T-cell (primary cell): ENCODE results near the gene ITPKA. TPM values are rescaled to one million over a fixed set of nuclear protein-coding genes. Genes with fewer than 3 reads are reported as not detected.
A peak's percentile ranks its signal among the peaks of the same experiment; 100 is the strongest.
"Not testable (repeated sequence)": the region's sequence is repeated elsewhere in the genome, so short reads cannot be mapped to it uniquely, and the experiment has no call there.

Experiments
- ATAC-seq, 4 experiments: fragments of 200-7000 bp in 3 of 4; fragments of 150-1000 bp in 1 of 4; cut with Tn5 transposase; replicated peaks in 1 of 4; 1 replicate in 3 of 4; 2 replicates in 1 of 4; pipeline ENCODE4 v1.10.0; 2021; ENCODE audit warnings: moderate library complexity in 3 of 4, mild to moderate bottlenecking in 2 of 4, moderate number of reproducible peaks in 1 of 4
- CTCF ChIA-PET, 2 donors: fragments of 300-600 bp; sonication (Branson Sonifier 250); formaldehyde crosslinking; loops; one replicate each; lab custom pipeline; 2022; ENCODE audit warnings: antibody characterized with exemption in 2 of 2; lab: Charles Lee
- POLR2A ChIA-PET, 2 donors: fragments of 300-600 bp; sonication (Branson Sonifier 250); formaldehyde crosslinking; loops; one replicate each; lab custom pipeline; 2022; ENCODE audit warnings: antibody characterized with exemption in 2 of 2; lab: Charles Lee
- DNase-seq, 35 experiments: peaks; one replicate each; pipeline versions ENCODE4 v3.0.0 to v3.0.0-alpha.2; 2013 to 2023
- H3K27ac ChIP-seq: one replicate; pipeline ENCODE4 v1.5.1; 2013; ENCODE audit warnings: low read length
- H3K27me3 ChIP-seq, 2 experiments: replicated peaks in 1 of 2; 1 replicate in 1 of 2; 2 replicates in 1 of 2; pipeline versions ENCODE4 v1.6.1 to v1.7.0; 2013; ENCODE audit warnings: low read length in 1 of 2, mixed read lengths in 1 of 2; ENCODE audit not compliant: control insufficient read depth in 2 of 2, insufficient read depth in 2 of 2; ENCODE audit errors: extremely low read depth in 1 of 2
- H3K36me3 ChIP-seq, 2 donors: 1 replicate in 1 of 2; 2 replicates in 1 of 2; pipeline versions ENCODE4 v1.6.1 to v1.7.0; 2013; ENCODE audit warnings: low read length in 1 of 2; ENCODE audit not compliant: control insufficient read depth in 2 of 2, insufficient read depth in 1 of 2; ENCODE audit errors: extremely low read depth in 1 of 2
- H3K4me1 ChIP-seq, 2 experiments: 1 replicate in 1 of 2; 2 replicates in 1 of 2; pipeline versions ENCODE4 v1.6.1 to v1.7.0; 2013; ENCODE audit warnings: low read length in 2 of 2, mixed read lengths in 1 of 2; ENCODE audit not compliant: insufficient read depth in 2 of 2, control insufficient read depth in 1 of 2; ENCODE audit errors: extremely low read depth in 1 of 2
- H3K4me3 ChIP-seq, 2 donors: 1 replicate in 1 of 2; 2 replicates in 1 of 2; pipeline versions ENCODE4 v1.5.1 to v1.7.0; 2013; ENCODE audit warnings: mild to moderate bottlenecking in 2 of 2, low read length in 1 of 2, moderate library complexity in 1 of 2; ENCODE audit not compliant: control insufficient read depth in 1 of 2; ENCODE audit errors: extremely low read depth in 1 of 2
- H3K9me3 ChIP-seq: 2 replicates; pipeline ENCODE4 v1.7.0; 2013
- H3K27ac Mint-ChIP-seq, 2 donors: one replicate each; pipeline ENCODE4 v1.8.0; 2020 to 2021; ENCODE audit warnings: mild to moderate bottlenecking in 2 of 2, mixed read lengths in 2 of 2
- H3K27me3 Mint-ChIP-seq, 2 donors: one replicate each; pipeline ENCODE4 v1.8.0; 2021 to 2022; ENCODE audit warnings: mixed read lengths in 2 of 2
- H3K36me3 Mint-ChIP-seq: one replicate; pipeline ENCODE4 v1.8.0; 2021; ENCODE audit warnings: mixed read lengths
- H3K4me1 Mint-ChIP-seq, 3 donors: one replicate each; pipeline ENCODE4 v1.8.0; 2020 to 2022; ENCODE audit warnings: mixed read lengths in 3 of 3, mild to moderate bottlenecking in 1 of 3
- H3K4me3 Mint-ChIP-seq, 3 donors: one replicate each; pipeline ENCODE4 v1.8.0; 2020 to 2022; ENCODE audit warnings: mild to moderate bottlenecking in 3 of 3, mixed read lengths in 3 of 3, moderate library complexity in 3 of 3
- H3K9me3 Mint-ChIP-seq, 3 donors: one replicate each; pipeline ENCODE4 v1.8.0; 2020 to 2022; ENCODE audit warnings: mixed read lengths in 3 of 3
- WGBS: methylation state at CpG from one replicate; pipeline ENCODE4 v1.1.5; 2013; ENCODE audit warnings: missing lambda C conversion rate; ENCODE audit not compliant: insufficient coverage; 5-methylcytosine and 5-hydroxymethylcytosine counted together
- total RNA-seq, 35 experiments: library from RNA in 6 of 35; stranded (reverse) in 6 of 35; fragments of 120-200 nt in 1 of 35; gene quantifications; one replicate each; pipeline versions ENCODE4 v1.2.1 to v1.2.4 and lab custom pipeline; 2013 to 2026

ITPKA gene
- total RNA-seq, 5 donors from 2014 or later (not counting 1 experiment from before 2014, with no cell fraction given), result 0.38 TPM; not detected in 4

DNA sequence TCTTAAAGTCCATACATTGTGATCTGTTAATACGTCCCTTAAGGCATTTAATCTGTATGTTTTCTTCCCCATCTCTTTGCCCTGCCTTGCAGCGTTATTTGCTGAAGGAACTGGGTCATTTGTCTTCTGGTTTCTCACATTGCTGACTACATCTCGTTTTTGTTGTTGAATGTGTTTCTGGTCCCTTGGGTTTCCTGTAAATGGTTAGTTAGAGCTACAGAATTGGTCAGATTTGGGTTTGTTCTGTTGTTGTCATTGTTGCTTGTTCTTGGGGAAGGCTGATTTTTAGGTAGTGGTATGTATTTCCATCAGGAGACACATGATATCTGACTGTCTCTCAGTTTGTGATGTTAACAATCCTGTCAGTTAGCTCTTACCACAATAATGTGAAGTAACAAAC is 27.0 kb upstream of the ITPKA start:
- no peak overlapping the region for H3K4me3 Mint-ChIP-seq
- no peaks in the 10 kb centered on the region for H3K27me3 Mint-ChIP-seq
- ATAC-seq (no peak), DNase-seq (no peak)
- WGBS, result 80% methylated on average over 3 of the region's 3 CpGs
- H3K36me3 Mint-ChIP-seq, result peaks cover 54% of the 10 kb centered on the region
- Histone ChIP-seq H3K4me1 (no peaks in the 10 kb centered on the region), H3K9me3 (no peaks in the 10 kb centered on the region), H3K27ac (no peak overlapping the region), H3K27me3 (no peaks in the 10 kb centered on the region), H3K36me3 (peaks cover 21 to 43% of the 10 kb centered on the region in 2 donors), H3K4me3 (no peak overlapping the region)
- H3K27ac Mint-ChIP-seq, result peak overlapping the region in 1 of 2 donors; percentile 35
- ChIA-PET POLR2A (no interaction called here), CTCF (interaction anchor here in 1 of 2 donors (0.6 to 2.3 kb wide), 5 partner anchors 34 to 438 kb away, joined by 3 to 9 read pairs (median 5); no protein-coding TSS in a partner anchor)
- no peaks in the 10 kb centered on the region for H3K9me3 Mint-ChIP-seq
- peaks cover 0 to 8% (median 0%) of the 10 kb centered on the region in 3 donors for H3K4me1 Mint-ChIP-seq

DNA sequence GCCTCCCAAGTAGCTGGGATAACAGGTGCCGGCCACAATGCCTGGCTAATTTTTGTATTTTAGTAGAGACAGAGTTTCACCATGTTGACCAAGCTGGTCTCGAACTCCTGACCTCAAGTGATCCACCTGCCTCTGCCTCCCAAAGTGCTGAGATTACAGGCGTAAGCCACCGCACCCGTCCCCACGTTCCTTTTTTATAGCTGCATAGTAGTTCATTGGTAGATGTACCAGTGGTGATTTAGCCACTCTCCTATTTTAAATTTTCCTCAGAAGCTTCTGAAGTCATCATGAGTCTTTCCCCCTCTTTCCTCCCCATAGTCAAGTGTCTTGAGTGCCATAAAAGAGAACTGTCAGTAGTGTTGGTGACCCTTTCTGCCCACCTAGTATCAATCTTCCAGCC is 24.0 kb upstream of the ITPKA start:
- DNase-seq, H3K27ac ChIP-seq, H3K9me3 ChIP-seq, ATAC-seq, H3K27me3 Mint-ChIP-seq, H3K4me3 ChIP-seq, H3K4me1 ChIP-seq, H3K9me3 Mint-ChIP-seq, H3K27ac Mint-ChIP-seq, H3K4me1 Mint-ChIP-seq, H3K27me3 ChIP-seq, POLR2A ChIA-PET: not testable (repeated sequence)
- H3K36me3 ChIP-seq, result peaks cover 25 to 59% of the 10 kb centered on the region in 2 donors
- WGBS, result no CpG with 5 or more reads among the region's 6 CpGs
- peak overlapping the region in 1 of 3 donors; percentile 17 for H3K4me3 Mint-ChIP-seq
- peaks cover 44% of the 10 kb centered on the region for H3K36me3 Mint-ChIP-seq
- CTCF ChIA-PET, result interaction anchor here in 1 of 2 donors (1.0 kb wide), 1 partner anchor 125 kb away, joined by 3 read pairs; no protein-coding TSS in a partner anchor

DNA sequence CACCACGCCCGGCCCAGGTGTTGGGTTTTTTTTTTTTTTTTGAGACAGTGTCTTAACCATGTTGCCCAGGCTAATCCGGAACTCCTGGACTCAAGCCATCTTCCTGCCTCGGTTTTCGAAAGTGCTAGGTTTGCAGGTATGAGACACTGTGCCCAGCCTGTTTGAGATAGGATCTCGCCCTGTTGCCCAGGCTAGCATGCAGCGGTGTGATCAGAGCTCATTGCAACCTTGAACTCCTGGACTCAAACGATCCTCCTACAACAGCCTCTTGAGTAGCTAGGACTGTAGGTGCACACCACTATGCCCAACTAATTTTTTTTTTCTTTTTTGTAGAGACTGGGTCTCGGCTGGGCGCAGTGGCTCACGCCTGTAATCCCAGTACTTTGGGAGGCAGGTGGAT is 20.3 kb upstream of the ITPKA start:
- CTCF ChIA-PET, result interaction anchor here (0.5 to 0.7 kb wide), 2 partner anchors 82 to 1404 kb away, joined by 3 read pairs; no protein-coding TSS in a partner anchor
- Histone ChIP-seq H3K27me3 (no peaks in the 10 kb centered on the region), H3K27ac (no peak overlapping the region), H3K4me1 (no peaks in the 10 kb centered on the region), H3K36me3 (peaks cover 27 to 76% of the 10 kb centered on the region in 2 donors), H3K4me3 (no peak overlapping the region), H3K9me3 (no peaks in the 10 kb centered on the region)
- Mint-ChIP-seq H3K27me3 (no peaks in the 10 kb centered on the region), H3K9me3 (no peaks in the 10 kb centered on the region), H3K36me3 (peaks cover 54% of the 10 kb centered on the region), H3K27ac (no peak overlapping the region), H3K4me3 (no peak overlapping the region), H3K4me1 (no peaks in the 10 kb centered on the region)
- ATAC-seq, result no peak
- WGBS, result 100% methylated on average over 8 of the region's 11 CpGs
- no peak for DNase-seq
- POLR2A ChIA-PET, result no interaction called here

DNA sequence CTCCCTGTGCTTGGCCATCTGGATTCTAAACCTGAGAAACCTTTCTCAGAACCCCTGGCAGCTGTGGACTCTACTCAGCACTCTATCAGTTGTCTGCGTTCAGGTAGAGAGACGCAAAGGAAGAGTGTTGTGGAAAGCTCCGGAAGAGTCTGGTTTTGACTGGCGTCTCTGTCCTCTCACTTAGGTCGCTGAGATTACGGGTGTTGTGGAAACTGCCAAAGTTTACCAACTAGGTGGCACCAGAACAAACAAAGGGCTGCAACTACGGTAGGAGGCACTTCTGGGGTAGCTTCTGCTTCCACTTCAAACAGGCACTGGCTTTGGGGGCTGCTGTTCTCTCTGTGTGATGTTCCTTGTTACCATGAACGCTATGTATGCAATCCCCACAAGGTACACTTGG is 19.2 kb upstream of the ITPKA start:
- ChIA-PET CTCF (no interaction called here), POLR2A (no interaction called here)
- Mint-ChIP-seq H3K27ac (no peak overlapping the region), H3K36me3 (peaks cover 56% of the 10 kb centered on the region), H3K9me3 (no peaks in the 10 kb centered on the region), H3K27me3 (no peaks in the 10 kb centered on the region), H3K4me1 (no peaks in the 10 kb centered on the region), H3K4me3 (no peak overlapping the region)
- peaks cover 23 to 82% of the 10 kb centered on the region in 2 donors for H3K36me3 ChIP-seq
- no peaks in the 10 kb centered on the region for H3K27me3 ChIP-seq
- WGBS, result 94% methylated on average over 7 of the region's 8 CpGs
- no peak for ATAC-seq
- peaks cover 2% of the 10 kb centered on the region for H3K9me3 ChIP-seq
- no peak overlapping the region for H3K27ac ChIP-seq
- no peaks in the 10 kb centered on the region for H3K4me1 ChIP-seq
- H3K4me3 ChIP-seq, result no peak overlapping the region
- DNase-seq, result no peak

DNA sequence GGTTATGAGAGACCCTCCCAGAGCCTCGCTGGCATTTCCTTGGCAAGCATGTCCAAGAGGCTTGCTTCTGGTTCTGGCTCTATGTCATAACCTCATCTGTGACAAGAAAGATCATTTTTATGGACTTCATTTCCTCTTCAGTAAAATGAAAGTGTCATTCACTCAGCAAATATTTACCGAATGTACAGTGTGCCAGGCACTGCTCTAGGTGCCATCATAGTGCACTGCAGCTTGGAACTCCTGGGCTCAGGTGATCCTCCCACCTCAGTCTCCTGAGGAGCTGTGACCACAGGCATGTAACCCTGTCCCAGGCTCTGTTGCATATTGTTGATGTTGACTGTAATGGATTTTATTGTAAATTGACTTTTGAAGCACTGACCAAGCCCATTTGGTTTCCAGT is 18.7 kb upstream of the ITPKA start:
- peaks cover 52% of the 10 kb centered on the region for H3K36me3 Mint-ChIP-seq
- ChIA-PET CTCF (no interaction called here), POLR2A (no interaction called here)
- H3K4me3 ChIP-seq, result no peak overlapping the region
- no peaks in the 10 kb centered on the region for H3K27me3 ChIP-seq
- no peaks in the 10 kb centered on the region for H3K9me3 Mint-ChIP-seq
- 100% methylated on average over 2 of the region's 2 CpGs for WGBS
- no peak for ATAC-seq
- H3K27ac ChIP-seq, result no peak overlapping the region
- no peak for DNase-seq
- H3K4me1 ChIP-seq, result no peaks in the 10 kb centered on the region
- H3K36me3 ChIP-seq, result peaks cover 23 to 84% of the 10 kb centered on the region in 2 donors
- H3K4me1 Mint-ChIP-seq, result no peaks in the 10 kb centered on the region
- H3K27ac Mint-ChIP-seq, result no peak overlapping the region
- H3K9me3 ChIP-seq, result peaks cover 2% of the 10 kb centered on the region
- H3K27me3 Mint-ChIP-seq, result no peaks in the 10 kb centered on the region
- no peak overlapping the region for H3K4me3 Mint-ChIP-seq

DNA sequence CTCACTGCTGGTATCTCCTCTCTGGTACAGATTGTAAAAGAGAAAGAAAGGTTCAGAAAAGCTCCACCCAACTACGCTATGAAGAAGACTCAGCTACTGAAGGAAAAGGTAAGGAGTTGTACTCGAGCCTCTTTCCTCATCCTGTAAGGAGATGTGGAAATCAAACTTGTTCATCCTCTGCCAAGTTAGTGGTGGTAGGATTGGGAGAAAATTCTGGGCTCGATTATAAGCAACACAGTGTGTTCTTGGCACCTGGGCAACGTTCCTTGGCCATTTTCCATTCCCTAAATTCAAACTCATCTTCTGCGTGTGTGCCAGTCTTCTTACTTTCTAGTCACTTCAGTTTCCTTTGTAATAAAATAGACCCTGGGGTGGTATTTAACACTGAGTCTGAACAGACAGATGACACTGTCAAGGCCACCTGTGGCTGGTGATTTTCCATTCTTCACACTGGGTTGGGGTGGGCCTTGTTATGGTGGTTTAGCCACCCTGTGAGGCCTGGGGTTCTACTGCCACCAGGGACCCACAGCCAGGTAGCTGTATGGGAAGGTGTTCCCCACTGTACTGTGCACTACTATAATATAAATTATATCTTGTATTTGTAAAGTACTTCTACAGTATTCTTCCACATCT is 17.1 kb upstream of the ITPKA start:
- DNase-seq (no peak), ATAC-seq (no peak)
- Mint-ChIP-seq H3K4me1 (no peaks in the 10 kb centered on the region), H3K27me3 (no peaks in the 10 kb centered on the region), H3K4me3 (no peak overlapping the region), H3K36me3 (peaks cover 56% of the 10 kb centered on the region), H3K9me3 (no peaks in the 10 kb centered on the region), H3K27ac (no peak overlapping the region)
- POLR2A ChIA-PET, result no interaction called here
- H3K9me3 ChIP-seq, result peaks cover 2% of the 10 kb centered on the region
- H3K36me3 ChIP-seq, result peaks cover 24 to 86% of the 10 kb centered on the region in 2 donors
- no peaks in the 10 kb centered on the region for H3K27me3 ChIP-seq
- no CpG with 5 or more reads among the region's 5 CpGs for WGBS
- H3K4me1 ChIP-seq, result no peaks in the 10 kb centered on the region
- no peak overlapping the region for H3K27ac ChIP-seq
- no peak overlapping the region for H3K4me3 ChIP-seq
- CTCF ChIA-PET, result no interaction called here
